A549 (cell line): Measurements from ENCODE around the gene LTBP3. TPM values are rescaled to one million over a fixed set of nuclear protein-coding genes. Genes with fewer than 3 reads are reported as not detected.

Experiments
- ATAC-seq, 2 experiments: fragments of 200-7000 bp in 1 of 2; fragments of >200 bp in 1 of 2; cut with Nextera tagmentation in 1 of 2; cut with Tn5 transposase in 1 of 2; 3 replicates each; pipeline versions ENCODE4 v1.8.0 to v1.9.1; 2018 to 2020; ENCODE audit warnings: mild to moderate bottlenecking in 1 of 2, moderate library complexity in 1 of 2
- CTCF ChIA-PET: fragments of 300-600 bp; sonication (Branson Sonifier 250); formaldehyde crosslinking; extraction: SDS; loops from one replicate; lab custom pipeline; 2021; ENCODE audit warnings: antibody characterized with exemption, inconsistent platforms; lab: Yijun Ruan, JAX
- POLR2A ChIA-PET: fragments of 350-600 bp; formaldehyde crosslinking; extraction: SDS; loops from one replicate; lab custom pipeline; 2021; ENCODE audit warnings: antibody characterized with exemption, inconsistent platforms; lab: Yijun Ruan, JAX
- DNase-seq, 2 experiments: peaks; one replicate each; pipeline versions ENCODE4 v3.0.0 to v3.0.0-alpha.2; 2011 to 2016; ENCODE audit warnings: low read depth in 1 of 2, low spot score in 1 of 2
- FAIRE-seq: peaks from 2 replicates; lab custom pipeline; 2011; peaks lifted over from hg19 to GRCh38; lab: Jason Lieb, UNC
- H3K27ac ChIP-seq, 2 experiments: fragments of >200 bp; sonication (Bioruptor Twin); formaldehyde crosslinking; 3 replicates each; pipeline ENCODE4 v1.5.1; 2016 to 2017
- H3K4me1 ChIP-seq: fragments of >200 bp; sonication (Bioruptor Twin); formaldehyde crosslinking; 3 replicates; pipeline ENCODE4 v1.6.1; 2016
- H3K4me2 ChIP-seq: fragments of >200 bp; sonication (Bioruptor Twin); formaldehyde crosslinking; 3 replicates; pipeline ENCODE4 v1.6.1; 2016
- H3K4me3 ChIP-seq: fragments of >200 bp; sonication (Bioruptor Twin); formaldehyde crosslinking; 3 replicates; pipeline ENCODE4 v1.5.1; 2016
- H3K9me3 ChIP-seq: fragments of >200 bp; sonication (Bioruptor Twin); formaldehyde crosslinking; 3 replicates; pipeline ENCODE4 v1.6.1; 2016
- ATOH8 ChIP-seq: fragments of 250-450 bp; sonication (Bioruptor Pico); IDR thresholded peaks from 2 replicates; pipeline ENCODE4 v1.5.0; 2020; ENCODE audit warnings: low read depth, mild to moderate bottlenecking, moderate library complexity
- BHLHE40 ChIP-seq: IDR thresholded peaks from 2 replicates; pipeline ENCODE4 v1.6.1; 2012; ENCODE audit warnings: low read depth, low read length, inconsistent platforms
- CEBPB ChIP-seq, 2 experiments: fragments of >200 bp in 1 of 2; sonication (Bioruptor Twin) in 1 of 2; formaldehyde crosslinking in 1 of 2; IDR thresholded peaks; 2 replicates each; pipeline ENCODE4 v1.6.1; 2012 to 2016
- EHMT2 ChIP-seq: fragments of 200-600 bp; sonication (generic); IDR thresholded peaks from 2 replicates; pipeline ENCODE4 v1.6.1; 2016; ENCODE audit warnings: antibody characterized with exemption, low read depth, mild to moderate bottlenecking, moderate library complexity
- ESRRA ChIP-seq: fragments of 150-350 bp; IDR thresholded peaks from 2 replicates; pipeline ENCODE4 v1.6.1; 2014; ENCODE audit warnings: mild to moderate bottlenecking, low read length, borderline replicate concordance
- FOSB ChIP-seq: fragments of 250-450 bp; sonication (Bioruptor Pico); IDR thresholded peaks from 2 replicates; pipeline ENCODE4 v1.5.0; 2020; ENCODE audit warnings: mild to moderate bottlenecking, moderate library complexity
- FOXS1 ChIP-seq: fragments of 250-450 bp; sonication (Bioruptor Pico); IDR thresholded peaks from 2 replicates; pipeline ENCODE4 v1.5.0; 2020; ENCODE audit warnings: mild to moderate bottlenecking, moderate library complexity
- HES2 ChIP-seq: fragments of >200 bp; sonication (Bioruptor Twin); formaldehyde crosslinking; IDR thresholded peaks from 2 replicates; pipeline ENCODE4 v1.6.1; 2016
- HOXB5 ChIP-seq: fragments of 250-450 bp; sonication (Bioruptor Pico); IDR thresholded peaks from 2 replicates; pipeline ENCODE4 v1.5.0; 2020; ENCODE audit warnings: mild to moderate bottlenecking, moderate library complexity
- JUNB ChIP-seq: fragments of >200 bp; sonication (Bioruptor Twin); formaldehyde crosslinking; IDR thresholded peaks from 2 replicates; pipeline ENCODE4 v1.6.1; 2016
- KDM1A ChIP-seq: fragments of 200-600 bp; sonication (generic); IDR thresholded peaks from 2 replicates; pipeline ENCODE4 v1.6.1; 2016; ENCODE audit warnings: low read depth, mild to moderate bottlenecking
- MAFK ChIP-seq: fragments of 450-650 bp; IDR thresholded peaks from 2 replicates; pipeline ENCODE4 v1.6.1; 2014; ENCODE audit not compliant: partially characterized antibody
- MAZ ChIP-seq: fragments of 150-350 bp; IDR thresholded peaks from 2 replicates; pipeline ENCODE4 v1.6.1; 2014; ENCODE audit warnings: antibody characterized with exemption, low read depth, low read length, borderline replicate concordance
- NPAS2 ChIP-seq: fragments of 250-450 bp; sonication (Bioruptor Pico); IDR thresholded peaks from 2 replicates; pipeline ENCODE4 v1.8.0; 2022; ENCODE audit warnings: mild to moderate bottlenecking, moderate library complexity, borderline replicate concordance
- NR3C1 ChIP-seq: fragments of >200 bp; sonication (Bioruptor Twin); formaldehyde crosslinking; IDR thresholded peaks from 3 replicates; pipeline ENCODE4 v1.6.1; 2017
- PBX3 ChIP-seq: IDR thresholded peaks from 2 replicates; pipeline ENCODE4 v1.6.1; 2012
- PHF8 ChIP-seq: fragments of 200-600 bp; sonication (generic); IDR thresholded peaks from 2 replicates; pipeline ENCODE4 v1.6.1; 2016; ENCODE audit warnings: low read depth, mild to moderate bottlenecking, antibody characterized with exemption, moderate library complexity, borderline replicate concordance
- POLR2AphosphoS2 ChIP-seq: conservative IDR thresholded peaks from 2 replicates; pipeline ENCODE4 v1.6.1; 2012; ENCODE audit warnings: low read length, improper control_type of control experiment, inconsistent platforms
- RARB ChIP-seq: fragments of 250-450 bp; sonication (Bioruptor Pico); IDR thresholded peaks from 2 replicates; pipeline ENCODE4 v1.8.0; 2021; ENCODE audit warnings: mild to moderate bottlenecking, moderate library complexity
- REST ChIP-seq: fragments of 200-600 bp; sonication (generic); IDR thresholded peaks from 2 replicates; pipeline ENCODE4 v1.6.1; 2016; ENCODE audit warnings: antibody characterized with exemption, mild to moderate bottlenecking, moderate library complexity
- USF2 ChIP-seq: fragments of 450-650 bp; IDR thresholded peaks from 2 replicates; pipeline ENCODE4 v1.6.1; 2014; ENCODE audit warnings: antibody characterized with exemption
- ZNF302 ChIP-seq: fragments of 250-450 bp; sonication (Bioruptor Pico); IDR thresholded peaks from 2 replicates; pipeline ENCODE4 v1.9.0; 2021; ENCODE audit warnings: inconsistent platforms, mild to moderate bottlenecking, moderate library complexity
- WGBS: methylation state at CpG from one replicate; pipeline ENCODE4 v1.1.6; 2017; ENCODE audit errors: missing lambda C conversion rate; 5-methylcytosine and 5-hydroxymethylcytosine counted together
- polyA plus RNA-seq, 4 experiments: library from polyadenylated mRNA; depleted of rRNA in 3 of 4; stranded (reverse); fragments of >200 nt; fragmentation: RNase III in 1 of 4; extraction: RNeasy Plus Mini Kit Qiagen cat#74134 plus additional on column Dnase treatment in 1 of 4; gene quantifications; 2 replicates in 3 of 4; 3 replicates in 1 of 4; pipeline ENCODE4 v1.2.3, GENCODE V29; 2011 to 2017

LTBP3 gene
- polyA plus RNA-seq, 2 of the 4 experiments (the other 2 are of a cell fraction) = 28.6 to 123 TPM

GRCh38 chr11:65547446-65548125 lies 10.6 kb downstream of the LTBP3 start:
- Histone ChIP-seq H3K9me3 (no peaks in the 10 kb centered on the region), H3K4me1 (peaks cover 8% of the 10 kb centered on the region; the same call in 2 of the 3 replicates), H3K4me2 (no peak overlapping the region), H3K4me3 (no peak overlapping the region), H3K27ac (no peak overlapping the region)
- WGBS = 95% methylated on average over 48 of the region's 52 CpGs
- ChIA-PET POLR2A (no interaction called here), CTCF (interaction anchor here (15.3 kb wide), 1 partner anchor 19 kb away, joined by 393 read pairs; the partner anchor contains the start of genes FAM89B, LTBP3 and ZNRD2)
- FAIRE-seq (no peak), ATAC-seq (no peak), DNase-seq (no peak)
- TF ChIP-seq BHLHE40 (no peak), ESRRA (no peak), POLR2AphosphoS2 (no peak), USF2 (no peak), HOXB5 (CRISPR knock-in tag) (no peak), KDM1A (no peak), CEBPB (IDR thresholded peaks at IDR 0.05) (no peak), JUNB (no peak), PBX3 (no peak), FOXS1 (CRISPR knock-in tag) (no peak)

- peaks cover 2% of the 10 kb centered on the region; the same call in 2 of the 3 replicates for H3K4me1 ChIP-seq
- no peak overlapping the region for H3K4me3 ChIP-seq
- CTCF ChIA-PET = interaction anchor here (1.2 to 15.3 kb wide), 3 partner anchors 20 to 162 kb away, joined by 3 to 393 read pairs (median 3); partner anchors contain the start of genes FAM89B, LTBP3 and ZNRD2
- peak; percentile 49 to 55 for DNase-seq
- TF ChIP-seq PHF8 (no peak), HOXB5 (CRISPR knock-in tag) (no peak), ATOH8 (CRISPR knock-in tag) (no peak), BHLHE40 (no peak), NPAS2 (no peak), RARB (CRISPR knock-in tag) (no peak), MAFK (no peak), NR3C1 (no peak), ZNF302 (CRISPR knock-in tag) (no peak), EHMT2 (no peak), REST (no peak), KDM1A (no peak), MAZ (no peak), FOSB (no peak), HES2 (no peak)
- TF ChIP-seq, all 56 proteins: peak for 0
- 92% methylated on average over 48 of the region's 64 CpGs for WGBS
- Histone ChIP-seq H3K9me3 (no peaks in the 10 kb centered on the region), H3K27ac (no peak overlapping the region), H3K4me2 (no peak overlapping the region)
- FAIRE-seq (no peak), ATAC-seq (peak in 1 of 2 experiments; percentile 63; a peak in 3 of 6 replicates)
- POLR2A ChIA-PET = interaction anchor here (0.7 kb wide), 1 partner anchor 10 kb away, joined by 3 read pairs; no protein-coding TSS in a partner anchor
Observed at GRCh38 chr11:65546217-65546958, 11.8 kb downstream of the LTBP3 start.
